ENCODE measurements around the gene BTNL2. TPM values are rescaled to one million over a fixed set of nuclear protein-coding genes. Genes with fewer than 3 reads are reported as not detected.

The BTNL2 gene
- polyA plus RNA-seq, 2 of the 4 experiments (the other 2 are of a cell fraction): not detected

- Histone ChIP-seq H3K4me3 (no peak overlapping the region), H3K9me3 (no peaks in the 10 kb centered on the region), H3K27ac (no peak overlapping the region), H3K4me1 (no peaks in the 10 kb centered on the region), H3K4me2 (no peak overlapping the region)
- 46% methylated on average over 1 of the region's 1 CpG for WGBS (ENCODE audit: missing lambda C conversion rate)
- TF ChIP-seq MYC (IDR thresholded peaks at IDR 0.05; ENCODE audit: borderline replicate concordance, low read length): no peak
- no peak for TF ChIP-seq NR3C1 (IDR thresholded peaks at IDR 0.05)
- no peak for TF ChIP-seq RNF2 (IDR thresholded peaks at IDR 0.05; ENCODE audit: borderline replicate concordance, low read depth)
- no peak for TF ChIP-seq JUN (IDR thresholded peaks at IDR 0.05)
- TF ChIP-seq EHF (CRISPR knock-in tag; IDR thresholded peaks at IDR 0.05): no peak
- no peak for TF ChIP-seq ZC3H11A (IDR thresholded peaks at IDR 0.05)
- TF ChIP-seq FOSB (CRISPR knock-in tag; IDR thresholded peaks at IDR 0.05): no peak
- TF ChIP-seq ZFP36 (IDR thresholded peaks at IDR 0.05; ENCODE audit: borderline replicate concordance, partially characterized antibody): no peak
- no peak for TF ChIP-seq PBX3 (IDR thresholded peaks at IDR 0.05)
- TF ChIP-seq NPAS2 (CRISPR knock-in tag; IDR thresholded peaks at IDR 0.05; ENCODE audit: borderline replicate concordance): no peak
- no peak for TF ChIP-seq SMC3 (IDR thresholded peaks at IDR 0.05)
- TF ChIP-seq HOXB5 (CRISPR knock-in tag; IDR thresholded peaks at IDR 0.05): no peak
- TF ChIP-seq EP300 (IDR thresholded peaks at IDR 0.05): no peak
- no peak for TF ChIP-seq FOXS1 (CRISPR knock-in tag; IDR thresholded peaks at IDR 0.05)
- TF ChIP-seq HOXA7 (CRISPR knock-in tag; IDR thresholded peaks at IDR 0.05): no peak
- no peak for TF ChIP-seq MAZ (IDR thresholded peaks at IDR 0.05; ENCODE audit: borderline replicate concordance, low read depth, low read length)
- no peak for TF ChIP-seq KDM5A (IDR thresholded peaks at IDR 0.05)
- no peak for TF ChIP-seq REST (IDR thresholded peaks at IDR 0.05)
- no peak for TF ChIP-seq CBX8 (IDR thresholded peaks at IDR 0.05)
- TF ChIP-seq ZNF302 (CRISPR knock-in tag; IDR thresholded peaks at IDR 0.05): no peak
- POLR2A ChIA-PET: no interaction called here
- FAIRE-seq: no peak
- CTCF ChIA-PET: no interaction called here
- DNase-seq (ENCODE audit: low read depth in 1 of 2, low spot score in 1 of 2): no peak
- ATAC-seq: no peak
Measured at GRCh38 chr6:32355018-32355417, 52.0 kb downstream of the BTNL2 start.

DNA sequence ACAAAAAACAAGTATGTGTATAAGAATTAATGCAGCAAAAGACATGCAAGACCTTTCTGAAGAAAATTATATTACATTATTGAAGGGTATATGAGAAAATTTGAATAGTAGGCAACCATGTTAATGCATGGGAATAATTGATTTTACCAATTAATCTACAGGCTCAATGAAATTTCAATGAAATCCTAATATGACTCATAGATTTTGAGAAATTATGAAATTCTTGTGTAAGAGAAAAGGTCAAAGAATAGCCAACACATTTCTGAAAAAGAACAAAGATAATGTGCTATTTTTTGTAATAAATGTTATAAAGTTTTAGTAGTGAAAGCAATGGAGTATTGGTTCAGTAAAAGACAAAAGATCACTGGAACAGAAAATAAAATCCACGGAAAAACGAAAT lies 53.6 kb downstream of the BTNL2 start:
- ChIA-PET POLR2A (no interaction called here), CTCF (no interaction called here)
- Histone ChIP-seq H3K4me2 (no peak overlapping the region), H3K4me1 (no peaks in the 10 kb centered on the region), H3K4me3 (no peak overlapping the region), H3K27ac (no peak overlapping the region), H3K9me3 (no peaks in the 10 kb centered on the region)
- no peak for TF ChIP-seq SMC3 (IDR thresholded peaks at IDR 0.05)
- TF ChIP-seq MAZ (IDR thresholded peaks at IDR 0.05; ENCODE audit: borderline replicate concordance, low read depth, low read length): no peak
- TF ChIP-seq NFE2L2 (conservative IDR thresholded peaks at IDR 0.05; ENCODE audit: low read length): no peak
- TF ChIP-seq, protein P1, sequence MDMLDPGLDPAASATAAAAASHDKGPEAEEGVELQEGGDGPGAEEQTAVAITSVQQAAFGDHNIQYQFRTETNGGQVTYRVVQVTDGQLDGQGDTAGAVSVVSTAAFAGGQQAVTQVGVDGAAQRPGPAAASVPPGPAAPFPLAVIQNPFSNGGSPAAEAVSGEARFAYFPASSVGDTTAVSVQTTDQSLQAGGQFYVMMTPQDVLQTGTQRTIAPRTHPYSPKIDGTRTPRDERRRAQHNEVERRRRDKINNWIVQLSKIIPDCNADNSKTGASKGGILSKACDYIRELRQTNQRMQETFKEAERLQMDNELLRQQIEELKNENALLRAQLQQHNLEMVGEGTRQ (IDR thresholded peaks at IDR 0.05): no peak
- no peak for TF ChIP-seq RFX5 (IDR thresholded peaks at IDR 0.05)
- TF ChIP-seq FOXS1 (CRISPR knock-in tag; IDR thresholded peaks at IDR 0.05): no peak
- no peak for TF ChIP-seq EHMT2 (IDR thresholded peaks at IDR 0.05; ENCODE audit: low read depth)
- WGBS (ENCODE audit: missing lambda C conversion rate): 55% methylated on average over 2 of the region's 2 CpGs
- DNase-seq (ENCODE audit: low read depth in 1 of 2, low spot score in 1 of 2) (no peak), ATAC-seq (no peak), FAIRE-seq (no peak)

Small RNA genes within 50 kb of the gene (small RNA-seq; reads per million reads assigned to genes)
- gene RNU6-603P: 0 to 0.35 (median 0) reads per million in 6 experiments

Other genes starting within 250 kb of the BTNL2 start
- 1.6 and 2.0 TPM in 2 replicates for gene EGFL8, start 242.6 kb downstream of the BTNL2 start, polyA plus RNA-seq (2011; rRNA removed)
- 2.8 to 3.1 TPM (median 2.9 TPM) in 3 replicates for gene EGFL8, start 242.6 kb downstream of the BTNL2 start, polyA plus RNA-seq (2017; fragmentation: RNase III; extraction: RNeasy Plus Mini Kit Qiagen cat#74134 plus additional on column Dnase treatment)
- gene AGPAT1, start 231.1 kb downstream of the BTNL2 start, polyA plus RNA-seq (2011; rRNA removed): 40.6 and 50.0 TPM in 2 replicates
- gene AGPAT1, start 231.1 kb downstream of the BTNL2 start, polyA plus RNA-seq (2017; fragmentation: RNase III; extraction: RNeasy Plus Mini Kit Qiagen cat#74134 plus additional on column Dnase treatment): 28.7 to 30.0 TPM (median 29.4 TPM) in 3 replicates
- gene RNF5, start 228.8 kb downstream of the BTNL2 start, polyA plus RNA-seq (2011; rRNA removed): 49.1 and 54.1 TPM in 2 replicates
- 46.2 to 64.1 TPM (median 62.7 TPM) in 3 replicates for gene RNF5, start 228.8 kb downstream of the BTNL2 start, polyA plus RNA-seq (2017; fragmentation: RNase III; extraction: RNeasy Plus Mini Kit Qiagen cat#74134 plus additional on column Dnase treatment)
- 1.4 and 1.6 TPM in 2 replicates for gene AGER, start 222.9 kb downstream of the BTNL2 start, polyA plus RNA-seq (2011; rRNA removed)
- 1.4 to 2.4 TPM (median 2.1 TPM) in 3 replicates for gene AGER, start 222.9 kb downstream of the BTNL2 start, polyA plus RNA-seq (2017; fragmentation: RNase III; extraction: RNeasy Plus Mini Kit Qiagen cat#74134 plus additional on column Dnase treatment)
- 27.0 and 27.4 TPM in 2 replicates for gene PBX2, start 217.0 kb downstream of the BTNL2 start, polyA plus RNA-seq (2011; rRNA removed)
- gene PBX2, start 217.0 kb downstream of the BTNL2 start, polyA plus RNA-seq (2017; fragmentation: RNase III; extraction: RNeasy Plus Mini Kit Qiagen cat#74134 plus additional on column Dnase treatment): 24.8 to 32.5 TPM (median 30.8 TPM) in 3 replicates
- gene GPSM3, start 214.5 kb downstream of the BTNL2 start, polyA plus RNA-seq (2011; rRNA removed): 0.15 and 0.36 TPM in 2 replicates
- gene GPSM3, start 214.5 kb downstream of the BTNL2 start, polyA plus RNA-seq (2017; fragmentation: RNase III; extraction: RNeasy Plus Mini Kit Qiagen cat#74134 plus additional on column Dnase treatment): 0.19 to 0.30 TPM (median 0.22 TPM) in 3 replicates
- 0.66 and 0.70 TPM in 2 replicates for gene NOTCH4, start 183.1 kb downstream of the BTNL2 start, polyA plus RNA-seq (2011; rRNA removed)
- 0.22 to 0.44 TPM (median 0.32 TPM) in 3 replicates for gene NOTCH4, start 183.1 kb downstream of the BTNL2 start, polyA plus RNA-seq (2017; fragmentation: RNase III; extraction: RNeasy Plus Mini Kit Qiagen cat#74134 plus additional on column Dnase treatment)
- not detected in 2 replicates for gene TSBP1, start 35.3 kb downstream of the BTNL2 start, polyA plus RNA-seq (2011; rRNA removed)
- not detected in 3 replicates for gene TSBP1, start 35.3 kb downstream of the BTNL2 start, polyA plus RNA-seq (2017; fragmentation: RNase III; extraction: RNeasy Plus Mini Kit Qiagen cat#74134 plus additional on column Dnase treatment)
- not detected in 2 replicates for gene HLA-DRA, start 32.7 kb upstream of the BTNL2 start, polyA plus RNA-seq (2011; rRNA removed)
- not detected in 3 replicates for gene HLA-DRA, start 32.7 kb upstream of the BTNL2 start, polyA plus RNA-seq (2017; fragmentation: RNase III; extraction: RNeasy Plus Mini Kit Qiagen cat#74134 plus additional on column Dnase treatment)
- not detected in 2 replicates for gene HLA-DRB5, start 123.1 kb upstream of the BTNL2 start, polyA plus RNA-seq (2011; rRNA removed)
- gene HLA-DRB5, start 123.1 kb upstream of the BTNL2 start, polyA plus RNA-seq (2017; fragmentation: RNase III; extraction: RNeasy Plus Mini Kit Qiagen cat#74134 plus additional on column Dnase treatment): not detected in 3 replicates
- not detected in 2 replicates for gene HLA-DRB1, start 182.7 kb upstream of the BTNL2 start, polyA plus RNA-seq (2011; rRNA removed)
- gene HLA-DRB1, start 182.7 kb upstream of the BTNL2 start, polyA plus RNA-seq (2017; fragmentation: RNase III; extraction: RNeasy Plus Mini Kit Qiagen cat#74134 plus additional on column Dnase treatment): not detected in 3 replicates
- gene HLA-DQA1, start 230.2 kb upstream of the BTNL2 start, polyA plus RNA-seq (2011; rRNA removed): not detected in 2 replicates
- not detected in 3 replicates for gene HLA-DQA1, start 230.2 kb upstream of the BTNL2 start, polyA plus RNA-seq (2017; fragmentation: RNase III; extraction: RNeasy Plus Mini Kit Qiagen cat#74134 plus additional on column Dnase treatment)

Measured in A549 (cell line).